ENCODE measurements around the gene IGSF8.

- TF ChIP-seq EP300 (IDR thresholded peaks at IDR 0.05; ENCODE audit: low read depth): no peak
- TF ChIP-seq POLR2A (IDR thresholded peaks at IDR 0.05): no peak
These were observed 2.9 kb downstream of the IGSF8 start for GRCh38 chr1:160095382-160096105.

Data from transverse colon (tissue), 1 donor.